ENCODE measurements around the gene KIF13A. TPM values are rescaled to one million over a fixed set of nuclear protein-coding genes. Genes with fewer than 3 reads are reported as not detected.
"Not testable (repeated sequence)": the region's sequence is repeated elsewhere in the genome, so short reads cannot be mapped to it uniquely, and the experiment has no call there.

Gene KIF13A
- total and polyA plus RNA-seq, 2 experiments from 2014 or later: 8.4 to 28.2 TPM

DNA sequence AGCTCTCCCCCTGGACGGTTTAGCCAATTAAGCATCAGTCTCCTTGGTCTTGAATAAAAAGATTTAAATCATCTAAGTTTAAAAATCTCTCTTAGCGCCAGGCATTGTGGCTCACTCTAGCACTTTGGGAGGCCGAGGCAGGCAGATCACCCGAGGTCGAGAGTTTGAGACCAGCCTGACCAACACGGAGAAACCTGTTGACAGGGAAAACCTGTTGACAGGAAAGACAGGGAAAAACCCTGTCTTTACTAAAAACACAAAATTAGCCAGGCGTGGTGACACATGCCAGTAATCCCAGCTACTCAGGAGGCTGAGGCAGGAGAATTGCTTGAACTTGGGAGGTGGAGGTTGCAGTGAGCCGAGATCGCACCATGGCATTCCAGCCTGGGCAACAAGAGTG, 97.7 kb downstream of the KIF13A start:
- H3F3A ChIP-seq (replicated peaks; ENCODE audit: low read depth); H3K27me3 ChIP-seq (ENCODE audit: insufficient read depth); H3K4me2 ChIP-seq; H3K4me1 ChIP-seq (ENCODE audit: insufficient read depth); H3K9me2 ChIP-seq (ENCODE audit: insufficient read depth); H3K27me3 Mint-ChIP-seq (ENCODE audit: insufficient read depth, low read depth, poor library complexity); H2AFZ ChIP-seq; ATAC-seq; H3K4me3 Mint-ChIP-seq; H3K4me3 ChIP-seq; H3K9me3 Mint-ChIP-seq; DNase-seq (ENCODE audit: low spot score); H3K27ac Mint-ChIP-seq; H3K36me3 ChIP-seq (ENCODE audit: insufficient read depth); H3K79me2 ChIP-seq (replicated peaks; ENCODE audit: insufficient read depth); H3K4me1 Mint-ChIP-seq; H4K20me1 ChIP-seq (replicated peaks; ENCODE audit: insufficient read depth); H3K27ac ChIP-seq (ENCODE audit: low read depth): not testable (repeated sequence)
- H3K36me3 Mint-ChIP-seq (ENCODE audit: low read depth): peaks cover 24% of the 10 kb centered on the region

DNA sequence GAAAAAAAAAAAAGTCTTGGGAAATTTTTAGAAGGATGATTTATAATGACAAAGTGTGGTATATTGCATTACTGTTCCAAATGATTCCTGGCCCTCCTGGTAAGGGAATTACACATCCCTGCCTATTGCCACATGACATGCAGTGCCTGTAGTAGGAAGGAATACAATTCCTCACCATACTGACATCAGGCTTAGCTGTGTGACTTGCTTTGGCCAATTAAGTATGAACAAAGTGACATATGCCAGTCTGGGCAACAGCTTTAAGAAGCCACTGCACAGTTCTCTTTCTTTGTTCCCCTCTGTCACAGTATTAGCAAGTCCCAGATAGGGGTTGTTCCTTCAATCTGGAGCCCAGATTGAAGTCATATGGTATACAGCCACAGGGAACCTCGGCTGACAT, 100.5 kb downstream of the KIF13A start:
- ATAC-seq (no peak), DNase-seq (ENCODE audit: low spot score) (no peak)
- Mint-ChIP-seq H3K4me1 (peaks cover 3% of the 10 kb centered on the region; the same call in 2 of the 3 replicates), H3K36me3 (ENCODE audit: low read depth) (peaks cover 2% of the 10 kb centered on the region; the same call in 2 of the 3 replicates), H3K27ac (no peak overlapping the region), H3K9me3 (no peaks in the 10 kb centered on the region), H3K27me3 (ENCODE audit: insufficient read depth, low read depth, poor library complexity) (no peaks in the 10 kb centered on the region), H3K4me3 (no peak overlapping the region)
- H3K9me2 ChIP-seq (ENCODE audit: insufficient read depth): no peaks in the 10 kb centered on the region
- H3K36me3 ChIP-seq (ENCODE audit: insufficient read depth): no peaks in the 10 kb centered on the region
- H3K4me1 ChIP-seq (ENCODE audit: insufficient read depth): peaks cover 4% of the 10 kb centered on the region; the same call in 1 of the 2 replicates
- TF ChIP-seq, protein P1, sequence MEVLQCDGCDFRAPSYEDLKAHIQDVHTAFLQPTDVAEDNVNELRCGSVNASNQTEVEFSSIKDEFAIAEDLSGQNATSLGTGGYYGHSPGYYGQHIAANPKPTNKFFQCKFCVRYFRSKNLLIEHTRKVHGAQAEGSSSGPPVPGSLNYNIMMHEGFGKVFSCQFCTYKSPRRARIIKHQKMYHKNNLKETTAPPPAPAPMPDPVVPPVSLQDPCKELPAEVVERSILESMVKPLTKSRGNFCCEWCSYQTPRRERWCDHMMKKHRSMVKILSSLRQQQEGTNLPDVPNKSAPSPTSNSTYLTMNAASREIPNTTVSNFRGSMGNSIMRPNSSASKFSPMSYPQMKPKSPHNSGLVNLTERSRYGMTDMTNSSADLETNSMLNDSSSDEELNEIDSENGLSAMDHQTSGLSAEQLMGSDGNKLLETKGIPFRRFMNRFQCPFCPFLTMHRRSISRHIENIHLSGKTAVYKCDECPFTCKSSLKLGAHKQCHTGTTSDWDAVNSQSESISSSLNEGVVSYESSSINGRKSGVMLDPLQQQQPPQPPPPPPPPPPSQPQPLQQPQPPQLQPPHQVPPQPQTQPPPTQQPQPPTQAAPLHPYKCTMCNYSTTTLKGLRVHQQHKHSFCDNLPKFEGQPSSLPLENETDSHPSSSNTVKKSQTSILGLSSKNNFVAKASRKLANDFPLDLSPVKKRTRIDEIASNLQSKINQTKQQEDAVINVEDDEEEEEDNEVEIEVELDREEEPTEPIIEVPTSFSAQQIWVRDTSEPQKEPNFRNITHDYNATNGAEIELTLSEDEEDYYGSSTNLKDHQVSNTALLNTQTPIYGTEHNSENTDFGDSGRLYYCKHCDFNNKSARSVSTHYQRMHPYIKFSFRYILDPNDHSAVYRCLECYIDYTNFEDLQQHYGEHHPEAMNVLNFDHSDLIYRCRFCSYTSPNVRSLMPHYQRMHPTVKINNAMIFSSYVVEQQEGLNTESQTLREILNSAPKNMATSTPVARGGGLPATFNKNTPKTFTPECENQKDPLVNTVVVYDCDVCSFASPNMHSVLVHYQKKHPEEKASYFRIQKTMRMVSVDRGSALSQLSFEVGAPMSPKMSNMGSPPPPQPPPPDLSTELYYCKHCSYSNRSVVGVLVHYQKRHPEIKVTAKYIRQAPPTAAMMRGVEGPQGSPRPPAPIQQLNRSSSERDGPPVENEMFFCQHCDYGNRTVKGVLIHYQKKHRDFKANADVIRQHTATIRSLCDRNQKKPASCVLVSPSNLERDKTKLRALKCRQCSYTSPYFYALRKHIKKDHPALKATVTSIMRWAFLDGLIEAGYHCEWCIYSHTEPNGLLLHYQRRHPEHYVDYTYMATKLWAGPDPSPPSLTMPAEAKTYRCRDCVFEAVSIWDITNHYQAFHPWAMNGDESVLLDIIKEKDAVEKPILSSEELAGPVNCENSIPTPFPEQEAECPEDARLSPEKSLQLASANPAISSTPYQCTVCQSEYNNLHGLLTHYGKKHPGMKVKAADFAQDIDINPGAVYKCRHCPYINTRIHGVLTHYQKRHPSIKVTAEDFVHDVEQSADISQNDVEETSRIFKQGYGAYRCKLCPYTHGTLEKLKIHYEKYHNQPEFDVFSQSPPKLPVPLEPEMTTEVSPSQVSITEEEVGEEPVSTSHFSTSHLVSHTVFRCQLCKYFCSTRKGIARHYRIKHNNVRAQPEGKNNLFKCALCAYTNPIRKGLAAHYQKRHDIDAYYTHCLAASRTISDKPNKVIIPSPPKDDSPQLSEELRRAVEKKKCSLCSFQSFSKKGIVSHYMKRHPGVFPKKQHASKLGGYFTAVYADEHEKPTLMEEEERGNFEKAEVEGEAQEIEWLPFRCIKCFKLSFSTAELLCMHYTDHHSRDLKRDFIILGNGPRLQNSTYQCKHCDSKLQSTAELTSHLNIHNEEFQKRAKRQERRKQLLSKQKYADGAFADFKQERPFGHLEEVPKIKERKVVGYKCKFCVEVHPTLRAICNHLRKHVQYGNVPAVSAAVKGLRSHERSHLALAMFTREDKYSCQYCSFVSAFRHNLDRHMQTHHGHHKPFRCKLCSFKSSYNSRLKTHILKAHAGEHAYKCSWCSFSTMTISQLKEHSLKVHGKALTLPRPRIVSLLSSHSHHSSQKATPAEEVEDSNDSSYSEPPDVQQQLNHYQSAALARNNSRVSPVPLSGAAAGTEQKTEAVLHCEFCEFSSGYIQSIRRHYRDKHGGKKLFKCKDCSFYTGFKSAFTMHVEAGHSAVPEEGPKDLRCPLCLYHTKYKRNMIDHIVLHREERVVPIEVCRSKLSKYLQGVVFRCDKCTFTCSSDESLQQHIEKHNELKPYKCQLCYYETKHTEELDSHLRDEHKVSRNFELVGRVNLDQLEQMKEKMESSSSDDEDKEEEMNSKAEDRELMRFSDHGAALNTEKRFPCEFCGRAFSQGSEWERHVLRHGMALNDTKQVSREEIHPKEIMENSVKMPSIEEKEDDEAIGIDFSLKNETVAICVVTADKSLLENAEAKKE (CRISPR knock-in tag; IDR thresholded peaks at IDR 0.05): no peak
- TF ChIP-seq EZH2 (IDR thresholded peaks at IDR 0.05; ENCODE audit: low read depth, unreplicated experiment) (no peak), STAT1 (IDR thresholded peaks at IDR 0.05; ENCODE audit: unreplicated experiment) (no peak), CREB1 (CRISPR knock-in tag; IDR thresholded peaks at IDR 0.05; ENCODE audit: low read depth) (no peak)
- TF ChIP-seq, protein P2, sequence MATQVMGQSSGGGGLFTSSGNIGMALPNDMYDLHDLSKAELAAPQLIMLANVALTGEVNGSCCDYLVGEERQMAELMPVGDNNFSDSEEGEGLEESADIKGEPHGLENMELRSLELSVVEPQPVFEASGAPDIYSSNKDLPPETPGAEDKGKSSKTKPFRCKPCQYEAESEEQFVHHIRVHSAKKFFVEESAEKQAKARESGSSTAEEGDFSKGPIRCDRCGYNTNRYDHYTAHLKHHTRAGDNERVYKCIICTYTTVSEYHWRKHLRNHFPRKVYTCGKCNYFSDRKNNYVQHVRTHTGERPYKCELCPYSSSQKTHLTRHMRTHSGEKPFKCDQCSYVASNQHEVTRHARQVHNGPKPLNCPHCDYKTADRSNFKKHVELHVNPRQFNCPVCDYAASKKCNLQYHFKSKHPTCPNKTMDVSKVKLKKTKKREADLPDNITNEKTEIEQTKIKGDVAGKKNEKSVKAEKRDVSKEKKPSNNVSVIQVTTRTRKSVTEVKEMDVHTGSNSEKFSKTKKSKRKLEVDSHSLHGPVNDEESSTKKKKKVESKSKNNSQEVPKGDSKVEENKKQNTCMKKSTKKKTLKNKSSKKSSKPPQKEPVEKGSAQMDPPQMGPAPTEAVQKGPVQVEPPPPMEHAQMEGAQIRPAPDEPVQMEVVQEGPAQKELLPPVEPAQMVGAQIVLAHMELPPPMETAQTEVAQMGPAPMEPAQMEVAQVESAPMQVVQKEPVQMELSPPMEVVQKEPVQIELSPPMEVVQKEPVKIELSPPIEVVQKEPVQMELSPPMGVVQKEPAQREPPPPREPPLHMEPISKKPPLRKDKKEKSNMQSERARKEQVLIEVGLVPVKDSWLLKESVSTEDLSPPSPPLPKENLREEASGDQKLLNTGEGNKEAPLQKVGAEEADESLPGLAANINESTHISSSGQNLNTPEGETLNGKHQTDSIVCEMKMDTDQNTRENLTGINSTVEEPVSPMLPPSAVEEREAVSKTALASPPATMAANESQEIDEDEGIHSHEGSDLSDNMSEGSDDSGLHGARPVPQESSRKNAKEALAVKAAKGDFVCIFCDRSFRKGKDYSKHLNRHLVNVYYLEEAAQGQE (IDR thresholded peaks at IDR 0.05; ENCODE audit: unreplicated experiment): no peak
- TF ChIP-seq, protein P3, sequence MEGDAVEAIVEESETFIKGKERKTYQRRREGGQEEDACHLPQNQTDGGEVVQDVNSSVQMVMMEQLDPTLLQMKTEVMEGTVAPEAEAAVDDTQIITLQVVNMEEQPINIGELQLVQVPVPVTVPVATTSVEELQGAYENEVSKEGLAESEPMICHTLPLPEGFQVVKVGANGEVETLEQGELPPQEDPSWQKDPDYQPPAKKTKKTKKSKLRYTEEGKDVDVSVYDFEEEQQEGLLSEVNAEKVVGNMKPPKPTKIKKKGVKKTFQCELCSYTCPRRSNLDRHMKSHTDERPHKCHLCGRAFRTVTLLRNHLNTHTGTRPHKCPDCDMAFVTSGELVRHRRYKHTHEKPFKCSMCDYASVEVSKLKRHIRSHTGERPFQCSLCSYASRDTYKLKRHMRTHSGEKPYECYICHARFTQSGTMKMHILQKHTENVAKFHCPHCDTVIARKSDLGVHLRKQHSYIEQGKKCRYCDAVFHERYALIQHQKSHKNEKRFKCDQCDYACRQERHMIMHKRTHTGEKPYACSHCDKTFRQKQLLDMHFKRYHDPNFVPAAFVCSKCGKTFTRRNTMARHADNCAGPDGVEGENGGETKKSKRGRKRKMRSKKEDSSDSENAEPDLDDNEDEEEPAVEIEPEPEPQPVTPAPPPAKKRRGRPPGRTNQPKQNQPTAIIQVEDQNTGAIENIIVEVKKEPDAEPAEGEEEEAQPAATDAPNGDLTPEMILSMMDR (conservative IDR thresholded peaks at IDR 0.05; ENCODE audit: low read depth in 2 of 2): no peak
- H4K20me1 ChIP-seq (replicated peaks; ENCODE audit: insufficient read depth): peaks cover 4% of the 10 kb centered on the region; the same call in 1 of the 2 replicates
- H3F3A ChIP-seq (replicated peaks; ENCODE audit: low read depth): no peaks in the 10 kb centered on the region
- no peak overlapping the region for H3K4me3 ChIP-seq
- no peak overlapping the region for H3K4me2 ChIP-seq
- no peak overlapping the region for H2AFZ ChIP-seq
- H3K79me2 ChIP-seq (replicated peaks; ENCODE audit: insufficient read depth): peaks cover 9% of the 10 kb centered on the region; the same call in 1 of the 2 replicates
- H3K27me3 ChIP-seq (ENCODE audit: insufficient read depth): no peaks in the 10 kb centered on the region
- no peak overlapping the region for H3K27ac ChIP-seq (ENCODE audit: low read depth)

Measured in GM23338 (cell line).